ENCODE results near the gene CDK9.
A peak's percentile ranks its signal among the peaks of the same experiment; 100 is the strongest.

CDK9 gene

DNA sequence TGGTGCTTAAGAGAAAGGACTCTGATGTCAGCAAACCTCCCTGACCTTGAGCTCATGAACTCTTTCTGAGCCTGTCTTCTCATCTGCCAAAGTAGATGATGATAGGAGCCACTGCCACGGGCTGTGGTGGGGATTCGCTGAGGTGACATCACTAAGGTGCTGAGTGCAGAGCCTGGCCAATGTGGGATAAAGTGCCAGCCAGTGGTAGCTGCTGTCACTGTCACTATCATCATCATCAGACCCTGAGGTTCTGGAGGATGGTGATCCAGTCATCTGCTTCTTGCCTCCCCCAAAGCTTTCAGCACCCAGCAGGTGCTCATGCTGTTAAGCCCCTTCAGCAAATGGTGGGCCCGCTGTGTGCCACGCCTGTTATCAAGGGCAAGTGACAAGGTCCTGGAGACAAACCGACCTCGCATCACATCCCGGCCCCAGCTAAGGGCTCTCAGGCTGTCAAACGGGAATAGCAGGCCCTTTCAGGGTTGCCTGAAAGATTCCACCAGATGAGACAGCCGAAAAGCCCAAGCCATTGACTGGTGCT, 23.2 kb downstream of the CDK9 start:
- TF ChIP-seq, protein P1, sequence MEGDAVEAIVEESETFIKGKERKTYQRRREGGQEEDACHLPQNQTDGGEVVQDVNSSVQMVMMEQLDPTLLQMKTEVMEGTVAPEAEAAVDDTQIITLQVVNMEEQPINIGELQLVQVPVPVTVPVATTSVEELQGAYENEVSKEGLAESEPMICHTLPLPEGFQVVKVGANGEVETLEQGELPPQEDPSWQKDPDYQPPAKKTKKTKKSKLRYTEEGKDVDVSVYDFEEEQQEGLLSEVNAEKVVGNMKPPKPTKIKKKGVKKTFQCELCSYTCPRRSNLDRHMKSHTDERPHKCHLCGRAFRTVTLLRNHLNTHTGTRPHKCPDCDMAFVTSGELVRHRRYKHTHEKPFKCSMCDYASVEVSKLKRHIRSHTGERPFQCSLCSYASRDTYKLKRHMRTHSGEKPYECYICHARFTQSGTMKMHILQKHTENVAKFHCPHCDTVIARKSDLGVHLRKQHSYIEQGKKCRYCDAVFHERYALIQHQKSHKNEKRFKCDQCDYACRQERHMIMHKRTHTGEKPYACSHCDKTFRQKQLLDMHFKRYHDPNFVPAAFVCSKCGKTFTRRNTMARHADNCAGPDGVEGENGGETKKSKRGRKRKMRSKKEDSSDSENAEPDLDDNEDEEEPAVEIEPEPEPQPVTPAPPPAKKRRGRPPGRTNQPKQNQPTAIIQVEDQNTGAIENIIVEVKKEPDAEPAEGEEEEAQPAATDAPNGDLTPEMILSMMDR (conservative IDR thresholded peaks at IDR 0.05), result no peak
- peak overlapping the region; percentile 9; the same call in 1 of the 2 replicates for H3K27ac ChIP-seq

- no peak overlapping the region for H3K27ac ChIP-seq
- TF ChIP-seq, protein P1 (conservative IDR thresholded peaks at IDR 0.05), result no peak
These were observed 23.9 kb downstream of the CDK9 start for GRCh38 chr9:127809540-127810377.

- TF ChIP-seq, protein P1 (conservative IDR thresholded peaks at IDR 0.05), result no peak
- no peak overlapping the region for H3K27ac ChIP-seq
These were observed 24.7 kb downstream of the CDK9 start for GRCh38 chr9:127810378-127811187.

- TF ChIP-seq, protein P1 (conservative IDR thresholded peaks at IDR 0.05), result no peak
- H3K27ac ChIP-seq, result no peak overlapping the region
These were observed 26.2 kb downstream of the CDK9 start for GRCh38 chr9:127812011-127812410.

DNA sequence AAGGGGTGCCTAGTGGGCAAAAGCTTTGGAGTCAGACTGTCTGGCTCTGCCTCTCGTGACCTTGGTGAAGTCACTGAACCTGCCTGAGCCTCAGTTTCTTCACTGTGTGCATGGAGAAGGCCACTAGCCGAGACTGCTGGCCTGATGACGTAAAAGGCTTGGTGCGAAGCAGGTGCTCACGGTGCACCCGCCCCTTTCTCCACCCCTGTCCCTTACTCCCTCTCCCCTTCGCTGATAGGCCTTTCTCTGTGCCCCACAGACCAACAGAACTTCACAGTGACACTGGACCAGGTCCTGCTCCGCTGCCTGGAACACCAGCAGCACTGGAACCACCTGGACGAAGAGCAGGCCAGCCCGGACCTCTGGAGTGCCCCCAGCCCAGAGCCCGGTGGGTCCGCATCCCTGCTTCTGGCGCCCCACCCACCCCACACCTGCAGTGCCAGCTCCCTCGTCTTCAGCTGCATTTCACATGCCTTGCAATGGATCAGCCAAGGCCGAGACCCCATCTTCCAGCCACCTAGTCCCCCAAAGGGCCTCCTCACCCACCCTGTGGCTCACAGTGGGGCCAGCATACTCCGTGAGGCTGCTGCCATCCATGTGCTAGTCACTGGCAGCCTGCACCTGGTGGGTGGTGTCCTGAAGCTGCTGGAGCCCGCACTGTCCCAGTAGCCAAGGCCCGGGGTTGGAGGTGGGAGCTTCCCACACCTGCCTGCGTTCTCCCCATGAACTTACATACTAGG, 27.3 kb downstream of the CDK9 start:
- TF ChIP-seq, protein P1 (conservative IDR thresholded peaks at IDR 0.05), result no peak
- H3K27ac ChIP-seq, result no peak overlapping the region

- TF ChIP-seq, protein P1 (conservative IDR thresholded peaks at IDR 0.05), result no peak
- no peak overlapping the region for H3K27ac ChIP-seq
These were observed 27.9 kb downstream of the CDK9 start for GRCh38 chr9:127813686-127814226.

All from VCaP (cell line).